Measurements from ENCODE around the gene ERVK3-1.

ERVK3-1 gene

GRCh38 chr19:58328999-58329398, 23.8 kb downstream of the ERVK3-1 start:
- H3K27me3 ChIP-seq (ENCODE audit: control insufficient read depth in 1 of 2, insufficient read depth in 2 of 2, low read length in 2 of 2): no peaks in the 10 kb centered on the region
- no peaks in the 10 kb centered on the region for H3K36me3 ChIP-seq (ENCODE audit: insufficient read depth, low read length)
- H3K4me3 ChIP-seq (ENCODE audit: low read depth in 1 of 2, low read length in 2 of 2): no peak overlapping the region
- no peak overlapping the region for H3K27ac ChIP-seq (ENCODE audit: low read depth, low read length)
- peaks cover 22% of the 10 kb centered on the region for H3K4me1 ChIP-seq (ENCODE audit: insufficient read depth, low read length)
- H3K9ac ChIP-seq (ENCODE audit: low read length): no peak overlapping the region
- no peaks in the 10 kb centered on the region for H3K9me3 ChIP-seq (ENCODE audit: low read length)

- Histone ChIP-seq H3K4me3 (ENCODE audit: low read depth in 1 of 2, low read length in 2 of 2) (no peak overlapping the region), H3K9ac (ENCODE audit: low read length) (no peak overlapping the region), H3K4me1 (ENCODE audit: insufficient read depth, low read length) (peaks cover 22% of the 10 kb centered on the region), H3K9me3 (ENCODE audit: low read length) (no peaks in the 10 kb centered on the region), H3K27ac (ENCODE audit: low read depth, low read length) (no peak overlapping the region), H3K27me3 (ENCODE audit: control insufficient read depth in 1 of 2, insufficient read depth in 2 of 2, low read length in 2 of 2) (no peaks in the 10 kb centered on the region), H3K36me3 (ENCODE audit: insufficient read depth, low read length) (peaks cover 8% of the 10 kb centered on the region)
Observed at GRCh38 chr19:58330458-58330857, 25.3 kb downstream of the ERVK3-1 start.

GRCh38 chr19:58332697-58333096, 27.5 kb downstream of the ERVK3-1 start:
- Histone ChIP-seq H3K27me3 (ENCODE audit: control insufficient read depth in 1 of 2, insufficient read depth in 2 of 2, low read length in 2 of 2) (no peaks in the 10 kb centered on the region), H3K4me1 (ENCODE audit: insufficient read depth, low read length) (peaks cover 10% of the 10 kb centered on the region), H3K9ac (ENCODE audit: low read length) (no peak overlapping the region), H3K9me3 (ENCODE audit: low read length) (no peaks in the 10 kb centered on the region), H3K27ac (ENCODE audit: low read depth, low read length) (no peak overlapping the region), H3K36me3 (ENCODE audit: insufficient read depth, low read length) (peaks cover 26% of the 10 kb centered on the region), H3K4me3 (ENCODE audit: low read depth in 1 of 2, low read length in 2 of 2) (no peak overlapping the region)

DNA sequence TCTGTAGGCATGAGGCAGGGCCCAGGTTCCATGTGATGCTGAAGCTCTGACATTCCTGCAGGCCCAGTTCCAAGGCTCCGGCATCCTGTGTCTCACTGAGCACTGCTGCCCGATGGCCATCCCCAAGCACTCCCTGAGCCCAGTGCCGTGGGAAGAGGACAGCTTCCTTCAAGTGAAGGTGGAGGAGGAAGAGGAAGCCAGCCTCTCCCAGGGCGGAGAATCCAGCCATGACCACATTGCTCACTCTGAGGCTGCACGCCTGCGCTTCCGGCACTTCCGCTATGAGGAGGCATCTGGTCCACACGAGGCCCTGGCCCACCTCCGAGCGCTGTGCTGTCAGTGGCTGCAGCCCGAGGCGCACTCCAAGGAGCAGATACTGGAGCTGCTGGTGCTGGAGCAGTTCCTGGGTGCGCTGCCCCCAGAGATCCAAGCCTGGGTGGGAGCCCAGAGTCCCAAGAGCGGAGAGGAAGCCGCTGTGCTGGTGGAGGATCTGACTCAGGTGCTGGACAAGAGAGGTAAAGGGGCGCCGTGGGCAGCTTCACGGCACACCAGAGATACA, 29.6 kb downstream of the ERVK3-1 start:
- no peaks in the 10 kb centered on the region for H3K4me1 ChIP-seq (ENCODE audit: insufficient read depth, low read length)
- no peaks in the 10 kb centered on the region for H3K27me3 ChIP-seq (ENCODE audit: control insufficient read depth in 1 of 2, insufficient read depth in 2 of 2, low read length in 2 of 2)
- H3K36me3 ChIP-seq (ENCODE audit: insufficient read depth, low read length): peaks cover 42% of the 10 kb centered on the region
- H3K9ac ChIP-seq (ENCODE audit: low read length): no peak overlapping the region
- H3K27ac ChIP-seq (ENCODE audit: low read depth, low read length): no peak overlapping the region
- H3K4me3 ChIP-seq (ENCODE audit: low read depth in 1 of 2, low read length in 2 of 2): no peak overlapping the region
- H3K9me3 ChIP-seq (ENCODE audit: low read length): no peaks in the 10 kb centered on the region

- H3K9me3 ChIP-seq (ENCODE audit: low read length): no peaks in the 10 kb centered on the region
- no peaks in the 10 kb centered on the region for H3K27me3 ChIP-seq (ENCODE audit: control insufficient read depth in 1 of 2, insufficient read depth in 2 of 2, low read length in 2 of 2)
- peaks cover 42% of the 10 kb centered on the region for H3K36me3 ChIP-seq (ENCODE audit: insufficient read depth, low read length)
- H3K27ac ChIP-seq (ENCODE audit: low read depth, low read length): no peak overlapping the region
- H3K4me1 ChIP-seq (ENCODE audit: insufficient read depth, low read length): no peaks in the 10 kb centered on the region
- no peak overlapping the region for H3K9ac ChIP-seq (ENCODE audit: low read length)
- no peak overlapping the region for H3K4me3 ChIP-seq (ENCODE audit: low read depth in 1 of 2, low read length in 2 of 2)
Observed at GRCh38 chr19:58335630-58336029, 30.5 kb downstream of the ERVK3-1 start.

DNA sequence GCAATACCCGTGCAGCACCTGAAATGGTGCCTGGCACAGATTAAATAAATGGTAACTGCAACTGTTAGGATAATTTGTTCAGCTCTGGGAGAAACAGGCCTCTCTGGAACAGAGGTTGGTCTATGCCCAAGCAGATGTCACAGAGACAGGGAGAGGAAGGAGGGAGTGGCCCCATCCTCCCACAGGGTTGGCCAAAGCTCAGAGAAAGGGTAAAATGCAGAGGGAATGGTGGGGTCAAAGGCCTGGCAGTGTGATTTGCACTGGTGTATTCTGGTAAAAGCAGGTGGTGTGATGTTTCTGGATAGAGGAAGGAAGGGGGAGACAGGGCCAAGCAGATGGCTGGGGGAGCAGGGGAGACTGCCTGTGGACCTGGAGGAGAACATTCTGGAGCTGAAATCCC, 31.0 kb downstream of the ERVK3-1 start:
- Histone ChIP-seq H3K9ac (ENCODE audit: low read length) (no peak overlapping the region), H3K36me3 (ENCODE audit: insufficient read depth, low read length) (peaks cover 42% of the 10 kb centered on the region), H3K27me3 (ENCODE audit: control insufficient read depth in 1 of 2, insufficient read depth in 2 of 2, low read length in 2 of 2) (no peaks in the 10 kb centered on the region), H3K9me3 (ENCODE audit: low read length) (no peaks in the 10 kb centered on the region), H3K4me1 (ENCODE audit: insufficient read depth, low read length) (no peaks in the 10 kb centered on the region), H3K27ac (ENCODE audit: low read depth, low read length) (no peak overlapping the region), H3K4me3 (ENCODE audit: low read depth in 1 of 2, low read length in 2 of 2) (no peak overlapping the region)

DNA sequence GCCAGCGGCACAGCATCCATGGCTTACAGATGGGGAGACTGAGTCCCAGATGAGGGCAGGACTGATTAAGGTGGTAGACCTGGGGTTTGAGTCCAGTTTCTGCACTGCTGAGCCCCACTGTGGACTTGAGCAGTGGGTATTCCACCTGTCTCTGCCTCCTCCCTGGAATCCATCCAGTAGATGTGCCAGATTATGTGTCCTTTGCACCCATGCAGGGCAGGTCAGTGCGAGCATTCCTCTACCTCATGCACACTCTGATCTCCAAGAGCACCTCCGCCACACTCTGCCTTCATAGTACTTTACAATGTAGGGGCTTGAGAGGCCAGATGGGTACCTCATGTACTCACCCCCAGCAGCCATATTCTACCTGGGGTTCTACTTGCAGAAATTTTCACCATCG, 31.6 kb downstream of the ERVK3-1 start:
- Histone ChIP-seq H3K9me3 (ENCODE audit: low read length) (no peaks in the 10 kb centered on the region), H3K4me1 (ENCODE audit: insufficient read depth, low read length) (no peaks in the 10 kb centered on the region), H3K9ac (ENCODE audit: low read length) (no peak overlapping the region), H3K4me3 (ENCODE audit: low read depth in 1 of 2, low read length in 2 of 2) (no peak overlapping the region), H3K36me3 (ENCODE audit: insufficient read depth, low read length) (peaks cover 43% of the 10 kb centered on the region), H3K27me3 (ENCODE audit: control insufficient read depth in 1 of 2, insufficient read depth in 2 of 2, low read length in 2 of 2) (no peaks in the 10 kb centered on the region), H3K27ac (ENCODE audit: low read depth, low read length) (no peak overlapping the region)

DNA sequence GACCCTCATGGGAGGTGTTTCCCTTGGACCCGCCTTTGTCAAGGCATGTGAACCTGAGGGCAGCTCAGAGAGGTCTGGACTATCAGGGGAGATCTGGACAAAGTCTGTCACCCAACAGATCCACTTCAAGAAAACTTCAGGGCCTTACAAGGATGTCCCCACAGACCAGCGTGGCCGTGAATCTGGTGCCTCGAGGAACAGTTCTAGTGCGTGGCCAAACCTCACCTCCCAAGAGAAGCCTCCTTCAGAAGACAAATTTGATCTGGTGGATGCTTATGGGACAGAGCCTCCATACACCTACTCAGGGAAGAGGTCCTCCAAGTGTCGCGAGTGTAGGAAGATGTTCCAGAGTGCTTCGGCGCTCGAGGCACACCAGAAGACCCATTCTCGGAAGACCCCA, 33.2 kb downstream of the ERVK3-1 start:
- Histone ChIP-seq H3K27me3 (ENCODE audit: control insufficient read depth in 1 of 2, insufficient read depth in 2 of 2, low read length in 2 of 2) (no peaks in the 10 kb centered on the region), H3K9ac (ENCODE audit: low read length) (no peak overlapping the region), H3K4me3 (ENCODE audit: low read depth in 1 of 2, low read length in 2 of 2) (no peak overlapping the region), H3K27ac (ENCODE audit: low read depth, low read length) (no peak overlapping the region), H3K4me1 (ENCODE audit: insufficient read depth, low read length) (no peaks in the 10 kb centered on the region), H3K36me3 (ENCODE audit: insufficient read depth, low read length) (peaks cover 51% of the 10 kb centered on the region), H3K9me3 (ENCODE audit: low read length) (no peaks in the 10 kb centered on the region)

DNA sequence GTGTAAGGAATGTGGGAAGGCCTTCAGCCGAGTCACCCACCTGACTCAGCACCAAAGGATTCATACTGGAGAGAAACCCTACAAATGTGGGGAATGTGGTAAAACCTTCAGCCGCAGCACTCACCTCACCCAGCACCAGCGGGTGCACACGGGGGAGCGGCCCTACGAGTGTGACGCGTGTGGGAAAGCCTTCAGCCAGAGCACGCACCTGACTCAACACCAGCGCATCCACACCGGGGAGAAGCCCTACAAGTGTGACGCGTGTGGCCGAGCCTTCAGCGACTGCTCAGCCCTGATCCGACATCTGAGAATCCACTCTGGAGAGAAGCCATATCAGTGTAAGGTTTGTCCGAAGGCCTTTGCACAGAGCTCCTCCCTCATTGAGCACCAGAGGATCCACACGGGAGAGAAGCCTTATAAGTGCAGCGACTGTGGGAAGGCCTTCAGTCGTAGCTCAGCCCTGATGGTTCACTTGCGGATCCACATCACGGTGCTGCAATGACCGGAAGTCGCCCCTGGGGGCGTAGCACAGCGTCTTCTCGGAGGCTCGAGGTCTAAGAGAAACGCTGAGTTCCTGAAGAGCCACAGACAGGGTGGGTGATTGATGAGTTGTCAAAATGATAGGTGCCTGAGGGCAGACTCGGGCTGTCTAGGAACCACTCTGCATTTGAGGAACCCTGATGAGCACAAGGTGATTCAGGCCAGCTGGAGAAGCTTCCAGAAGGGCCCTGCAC, 33.8 kb downstream of the ERVK3-1 start:
- Histone ChIP-seq H3K27ac (ENCODE audit: low read depth, low read length) (no peak overlapping the region), H3K4me3 (ENCODE audit: low read depth in 1 of 2, low read length in 2 of 2) (no peak overlapping the region), H3K4me1 (ENCODE audit: insufficient read depth, low read length) (no peaks in the 10 kb centered on the region), H3K27me3 (ENCODE audit: control insufficient read depth in 1 of 2, insufficient read depth in 2 of 2, low read length in 2 of 2) (no peaks in the 10 kb centered on the region), H3K36me3 (ENCODE audit: insufficient read depth, low read length) (peaks cover 51% of the 10 kb centered on the region), H3K9me3 (ENCODE audit: low read length) (no peaks in the 10 kb centered on the region), H3K9ac (ENCODE audit: low read length) (no peak overlapping the region)

DNA sequence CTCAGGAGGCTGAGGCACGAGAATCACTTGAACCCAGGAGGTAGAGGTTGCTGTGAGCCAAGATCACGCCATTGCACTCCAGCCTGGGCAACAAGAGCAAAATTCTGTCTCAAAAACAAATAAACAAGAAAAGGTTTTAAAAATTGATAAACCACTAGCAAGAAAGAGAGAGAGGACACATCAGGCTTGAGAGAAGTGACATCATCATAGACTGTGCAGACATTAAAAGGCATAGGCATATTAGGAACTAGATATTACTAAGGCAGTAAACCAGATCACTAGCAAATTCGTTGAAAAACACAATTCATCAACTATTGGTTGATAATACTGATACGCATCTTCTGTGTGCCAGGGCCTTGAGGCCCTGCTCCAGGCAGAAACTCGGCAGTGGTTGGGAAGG, 40.4 kb downstream of the ERVK3-1 start:
- H3K9ac ChIP-seq (ENCODE audit: low read length): no peak overlapping the region
- no peaks in the 10 kb centered on the region for H3K4me1 ChIP-seq (ENCODE audit: insufficient read depth, low read length)
- H3K27ac ChIP-seq (ENCODE audit: low read depth, low read length): no peak overlapping the region
- H3K4me3 ChIP-seq (ENCODE audit: low read depth in 1 of 2, low read length in 2 of 2): no peak overlapping the region
- H3K27me3 ChIP-seq (ENCODE audit: control insufficient read depth in 1 of 2, insufficient read depth in 2 of 2, low read length in 2 of 2): peaks cover 0 to 24% of the 10 kb centered on the region in 2 donors
- H3K9me3 ChIP-seq (ENCODE audit: low read length): no peaks in the 10 kb centered on the region
- H3K36me3 ChIP-seq (ENCODE audit: insufficient read depth, low read length): peaks cover 9% of the 10 kb centered on the region

DNA sequence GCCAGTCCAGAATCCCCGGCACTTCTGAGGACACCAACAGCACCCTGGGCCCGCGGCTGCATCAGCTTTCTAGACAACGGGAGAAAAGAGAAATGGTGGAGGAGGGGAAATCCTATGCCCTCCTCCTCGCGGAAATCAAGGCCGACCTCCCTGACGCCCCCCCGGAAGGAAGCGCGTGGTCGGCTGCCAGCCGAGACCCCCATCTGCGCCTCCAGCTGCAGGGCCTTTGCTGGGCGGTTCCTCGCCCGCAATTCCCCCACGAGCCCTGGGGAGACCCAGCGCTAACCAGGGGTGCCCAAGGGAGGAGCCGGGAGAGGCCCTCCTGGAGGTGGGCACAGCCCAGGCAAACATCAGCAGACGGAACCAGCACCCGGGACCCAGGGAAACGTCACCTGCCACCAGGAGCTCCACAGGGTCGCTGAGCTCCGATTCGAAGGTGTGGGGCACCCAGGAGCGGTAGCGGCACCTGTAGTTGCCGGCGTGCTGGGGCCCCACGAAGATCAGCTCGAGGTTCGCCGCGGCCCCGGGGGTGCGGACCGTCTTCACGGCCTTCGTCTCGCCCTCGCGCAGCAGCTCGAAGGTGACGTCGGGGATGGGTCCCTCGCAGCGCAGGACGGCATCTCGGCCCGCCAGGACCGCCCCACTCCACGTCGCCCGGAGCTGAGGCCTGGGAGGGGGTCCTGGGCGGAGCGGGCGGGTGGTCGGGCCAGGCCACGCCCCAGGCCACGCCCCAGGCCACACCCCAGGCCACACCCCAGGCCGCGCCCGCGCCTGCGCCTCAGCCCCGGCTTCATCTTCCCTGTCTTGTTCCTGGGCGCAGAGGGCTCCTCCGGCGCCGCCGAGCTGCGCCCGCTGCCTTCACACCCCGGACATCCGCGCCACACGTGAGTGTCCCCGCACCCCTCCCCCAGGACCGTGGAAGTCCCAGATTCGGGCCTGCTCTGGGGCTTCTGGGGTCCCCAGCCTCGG, 42.1 kb downstream of the ERVK3-1 start:
- H3K27me3 ChIP-seq (ENCODE audit: control insufficient read depth in 1 of 2, insufficient read depth in 2 of 2, low read length in 2 of 2): peaks cover 2 to 40% of the 10 kb centered on the region in 2 donors
- no peaks in the 10 kb centered on the region for H3K9me3 ChIP-seq (ENCODE audit: low read length)
- H3K9ac ChIP-seq (ENCODE audit: low read length): no peak overlapping the region
- peaks cover 3% of the 10 kb centered on the region for H3K36me3 ChIP-seq (ENCODE audit: insufficient read depth, low read length)
- H3K4me1 ChIP-seq (ENCODE audit: insufficient read depth, low read length): no peaks in the 10 kb centered on the region
- no peak overlapping the region for H3K27ac ChIP-seq (ENCODE audit: low read depth, low read length)
- H3K4me3 ChIP-seq (ENCODE audit: low read depth in 1 of 2, low read length in 2 of 2): no peak overlapping the region
